Bronchial epithelial cell (primary cell): ENCODE measurements around the gene REEP3. TPM values are rescaled to one million over a fixed set of nuclear protein-coding genes. Genes with fewer than 3 reads are reported as not detected.

Source experiments
- DNase-seq: peaks from one replicate; pipeline ENCODE4 v3.0.0-alpha.2; 2010; ENCODE audit warnings: low read depth
- FAIRE-seq: peaks from 2 replicates; lab custom pipeline; 2011; peaks lifted over from hg19 to GRCh38; lab: Jason Lieb, UNC
- H3K27me3 ChIP-seq: 2 replicates; pipeline ENCODE4 v1.5.1; 2011; ENCODE audit warnings: low read length; ENCODE audit not compliant: control insufficient read depth, insufficient read depth
- H3K36me3 ChIP-seq: 2 replicates; pipeline ENCODE4 v1.5.1; 2011; ENCODE audit warnings: low read length; ENCODE audit not compliant: control insufficient read depth, insufficient read depth
- H3K4me3 ChIP-seq: 2 replicates; pipeline ENCODE4 v1.5.1; 2011; ENCODE audit warnings: mild to moderate bottlenecking, low read depth, low read length, control low read depth
- CTCF ChIP-seq: IDR thresholded peaks from 2 replicates; pipeline ENCODE4 v1.5.1; 2011; ENCODE audit warnings: mild to moderate bottlenecking, moderate library complexity, low read length, control low read depth, inconsistent platforms; ENCODE audit not compliant: insufficient read depth, severe bottlenecking
- total RNA-seq: library from RNA; depleted of rRNA; stranded (reverse); fragments of >200 nt; gene quantifications from 2 replicates; pipeline ENCODE4 v1.2.1, GENCODE V29; 2014

The REEP3 gene
- total RNA-seq, 1 donor from 2014 or later, result 52.1 TPM

GRCh38 chr10:63501954-63502353 lies 19.2 kb upstream of the REEP3 start:
- Histone ChIP-seq H3K27me3 (no peaks in the 10 kb centered on the region), H3K4me3 (no peak overlapping the region), H3K36me3 (no peaks in the 10 kb centered on the region)
- FAIRE-seq (no peak), DNase-seq (no peak)
- TF ChIP-seq CTCF, result no peak

GRCh38 chr10:63502832-63503231 lies 18.4 kb upstream of the REEP3 start:
- no peak for TF ChIP-seq CTCF
- no peak for FAIRE-seq
- Histone ChIP-seq H3K4me3 (no peak overlapping the region), H3K27me3 (no peaks in the 10 kb centered on the region), H3K36me3 (no peaks in the 10 kb centered on the region)
- no peak for DNase-seq

GRCh38 chr10:63503395-63503794 lies 17.8 kb upstream of the REEP3 start:
- no peak overlapping the region for H3K4me3 ChIP-seq
- FAIRE-seq (no peak), DNase-seq (no peak)
- TF ChIP-seq CTCF, result no peak
- H3K36me3 ChIP-seq, result no peaks in the 10 kb centered on the region
- H3K27me3 ChIP-seq, result no peaks in the 10 kb centered on the region

GRCh38 chr10:63504145-63504881 lies 16.9 kb upstream of the REEP3 start:
- FAIRE-seq (peak; percentile 97), DNase-seq (peak; percentile 96)
- no peaks in the 10 kb centered on the region for H3K36me3 ChIP-seq
- no peaks in the 10 kb centered on the region for H3K27me3 ChIP-seq
- TF ChIP-seq CTCF, result peak; percentile 22
- no peak overlapping the region for H3K4me3 ChIP-seq

- Histone ChIP-seq H3K27me3 (no peaks in the 10 kb centered on the region), H3K36me3 (no peaks in the 10 kb centered on the region), H3K4me3 (no peak overlapping the region)
- no peak for TF ChIP-seq CTCF
- no peak for FAIRE-seq
- DNase-seq, result no peak
These were observed 15.6 kb upstream of the REEP3 start for GRCh38 chr10:63505562-63505961.

- H3K27me3 ChIP-seq, result no peaks in the 10 kb centered on the region
- H3K36me3 ChIP-seq, result no peaks in the 10 kb centered on the region
- DNase-seq (no peak), FAIRE-seq (no peak)
- H3K4me3 ChIP-seq, result no peak overlapping the region
- TF ChIP-seq CTCF, result no peak
These were observed 14.6 kb upstream of the REEP3 start for GRCh38 chr10:63506554-63506953.
